ENCODE results near the gene KLHL10. TPM values are rescaled to one million over a fixed set of nuclear protein-coding genes. Genes with fewer than 3 reads are reported as not detected.

The KLHL10 gene
- total and polyA plus RNA-seq, 2 of the 13 experiments (the other 11 are each of a cell fraction or from before 2014, with no cell fraction given) = 0.04 to 0.08 TPM

DNA sequence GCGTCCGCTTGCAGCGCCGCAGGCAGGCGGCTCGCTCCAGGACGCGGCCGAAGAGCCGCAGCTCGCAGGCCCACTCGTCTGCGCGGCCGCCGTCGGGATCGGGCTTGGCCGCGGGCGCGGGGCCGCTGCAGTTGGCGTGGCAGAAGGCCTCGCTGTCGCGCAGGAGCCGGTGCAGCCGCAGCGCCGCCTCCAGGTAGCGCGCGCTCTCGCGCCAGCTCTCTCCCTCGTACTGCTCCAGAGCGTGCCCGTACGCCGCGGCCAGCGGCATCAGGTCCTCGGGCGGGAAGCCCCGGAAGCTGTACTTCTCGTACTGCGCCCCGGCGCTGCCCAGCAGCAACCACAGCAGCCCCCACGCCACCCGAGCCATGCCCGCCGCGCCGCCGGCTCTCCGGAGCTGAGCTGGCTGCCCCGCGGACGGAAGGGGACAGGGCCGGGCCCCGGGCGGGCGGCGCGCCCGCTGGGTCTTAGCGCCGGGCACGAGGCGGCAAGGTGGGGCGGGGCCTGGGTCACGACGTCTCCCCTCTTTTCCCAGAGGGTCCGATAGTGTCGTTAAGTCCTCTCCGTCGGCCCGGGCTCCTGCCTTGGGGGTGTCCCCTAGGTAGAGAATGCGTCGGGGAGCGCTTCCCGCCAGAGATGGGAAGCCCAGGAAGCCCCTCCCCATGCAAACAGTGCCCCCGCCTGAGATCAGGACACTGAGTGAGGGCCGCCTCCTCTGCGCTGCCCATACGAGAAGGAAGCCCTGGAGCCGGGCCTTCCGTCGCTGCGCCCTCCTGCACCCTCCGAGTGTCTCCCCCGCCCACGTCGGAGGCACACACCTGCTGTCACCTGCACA, 25.9 kb upstream of the KLHL10 start, which contains the start of gene P3H4 (continued):
- TF ChIP-seq IRF9 (CRISPR knock-in tag; IDR thresholded peaks at IDR 0.05; ENCODE audit: borderline replicate concordance) (peak; percentile 74; the same call in 1 of the 2 replicates), ZNF17 (CRISPR knock-in tag; IDR thresholded peaks at IDR 0.05) (no peak), ZNF530 (CRISPR knock-in tag; IDR thresholded peaks at IDR 0.05; ENCODE audit: low read depth) (no peak), BHLHE40 (IDR thresholded peaks at IDR 0.05; ENCODE audit: low read length) (peak; percentile 27; the same call in 1 of the 2 replicates), ZNF761 (CRISPR knock-in tag; conservative IDR thresholded peaks at IDR 0.05) (0 out of 2 replicates have a peak, but pooled peaks have one; percentile 38), NR3C1 (CRISPR knock-in tag; IDR thresholded peaks at IDR 0.05) (no peak), XBP1 (CRISPR knock-in tag; IDR thresholded peaks at IDR 0.05) (no peak), MED13 (CRISPR knock-in tag; IDR thresholded peaks at IDR 0.05) (peak; percentile 74), HNRNPH1 (optimal IDR thresholded peaks at IDR 0.05; ENCODE audit: low read depth, low read length) (no peak), HDAC1 (CRISPR knock-in tag; IDR thresholded peaks at IDR 0.05) (no peak), ZBTB7A (CRISPR knock-in tag; IDR thresholded peaks at IDR 0.05) (peak; percentile 83), XRCC5 (optimal IDR thresholded peaks at IDR 0.05; ENCODE audit: low read length) (peak; percentile 75)
- TF ChIP-seq, protein P1, sequence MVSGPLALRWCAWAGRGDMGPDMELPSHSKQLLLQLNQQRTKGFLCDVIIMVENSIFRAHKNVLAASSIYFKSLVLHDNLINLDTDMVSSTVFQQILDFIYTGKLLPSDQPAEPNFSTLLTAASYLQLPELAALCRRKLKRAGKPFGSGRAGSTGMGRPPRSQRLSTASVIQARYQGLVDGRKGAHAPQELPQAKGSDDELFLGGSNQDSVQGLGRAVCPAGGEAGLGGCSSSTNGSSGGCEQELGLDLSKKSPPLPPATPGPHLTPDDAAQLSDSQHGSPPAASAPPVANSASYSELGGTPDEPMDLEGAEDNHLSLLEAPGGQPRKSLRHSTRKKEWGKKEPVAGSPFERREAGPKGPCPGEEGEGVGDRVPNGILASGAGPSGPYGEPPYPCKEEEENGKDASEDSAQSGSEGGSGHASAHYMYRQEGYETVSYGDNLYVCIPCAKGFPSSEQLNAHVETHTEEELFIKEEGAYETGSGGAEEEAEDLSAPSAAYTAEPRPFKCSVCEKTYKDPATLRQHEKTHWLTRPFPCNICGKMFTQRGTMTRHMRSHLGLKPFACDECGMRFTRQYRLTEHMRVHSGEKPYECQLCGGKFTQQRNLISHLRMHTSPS (CRISPR knock-in tag; IDR thresholded peaks at IDR 0.05; ENCODE audit: low read depth) = peak; percentile 46
- TF ChIP-seq, protein P2, sequence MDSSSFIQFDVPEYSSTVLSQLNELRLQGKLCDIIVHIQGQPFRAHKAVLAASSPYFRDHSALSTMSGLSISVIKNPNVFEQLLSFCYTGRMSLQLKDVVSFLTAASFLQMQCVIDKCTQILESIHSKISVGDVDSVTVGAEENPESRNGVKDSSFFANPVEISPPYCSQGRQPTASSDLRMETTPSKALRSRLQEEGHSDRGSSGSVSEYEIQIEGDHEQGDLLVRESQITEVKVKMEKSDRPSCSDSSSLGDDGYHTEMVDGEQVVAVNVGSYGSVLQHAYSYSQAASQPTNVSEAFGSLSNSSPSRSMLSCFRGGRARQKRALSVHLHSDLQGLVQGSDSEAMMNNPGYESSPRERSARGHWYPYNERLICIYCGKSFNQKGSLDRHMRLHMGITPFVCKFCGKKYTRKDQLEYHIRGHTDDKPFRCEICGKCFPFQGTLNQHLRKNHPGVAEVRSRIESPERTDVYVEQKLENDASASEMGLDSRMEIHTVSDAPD (CRISPR knock-in tag; IDR thresholded peaks at IDR 0.05) = no peak; the same call in 1 of the 2 replicates
- TF ChIP-seq, protein P3, sequence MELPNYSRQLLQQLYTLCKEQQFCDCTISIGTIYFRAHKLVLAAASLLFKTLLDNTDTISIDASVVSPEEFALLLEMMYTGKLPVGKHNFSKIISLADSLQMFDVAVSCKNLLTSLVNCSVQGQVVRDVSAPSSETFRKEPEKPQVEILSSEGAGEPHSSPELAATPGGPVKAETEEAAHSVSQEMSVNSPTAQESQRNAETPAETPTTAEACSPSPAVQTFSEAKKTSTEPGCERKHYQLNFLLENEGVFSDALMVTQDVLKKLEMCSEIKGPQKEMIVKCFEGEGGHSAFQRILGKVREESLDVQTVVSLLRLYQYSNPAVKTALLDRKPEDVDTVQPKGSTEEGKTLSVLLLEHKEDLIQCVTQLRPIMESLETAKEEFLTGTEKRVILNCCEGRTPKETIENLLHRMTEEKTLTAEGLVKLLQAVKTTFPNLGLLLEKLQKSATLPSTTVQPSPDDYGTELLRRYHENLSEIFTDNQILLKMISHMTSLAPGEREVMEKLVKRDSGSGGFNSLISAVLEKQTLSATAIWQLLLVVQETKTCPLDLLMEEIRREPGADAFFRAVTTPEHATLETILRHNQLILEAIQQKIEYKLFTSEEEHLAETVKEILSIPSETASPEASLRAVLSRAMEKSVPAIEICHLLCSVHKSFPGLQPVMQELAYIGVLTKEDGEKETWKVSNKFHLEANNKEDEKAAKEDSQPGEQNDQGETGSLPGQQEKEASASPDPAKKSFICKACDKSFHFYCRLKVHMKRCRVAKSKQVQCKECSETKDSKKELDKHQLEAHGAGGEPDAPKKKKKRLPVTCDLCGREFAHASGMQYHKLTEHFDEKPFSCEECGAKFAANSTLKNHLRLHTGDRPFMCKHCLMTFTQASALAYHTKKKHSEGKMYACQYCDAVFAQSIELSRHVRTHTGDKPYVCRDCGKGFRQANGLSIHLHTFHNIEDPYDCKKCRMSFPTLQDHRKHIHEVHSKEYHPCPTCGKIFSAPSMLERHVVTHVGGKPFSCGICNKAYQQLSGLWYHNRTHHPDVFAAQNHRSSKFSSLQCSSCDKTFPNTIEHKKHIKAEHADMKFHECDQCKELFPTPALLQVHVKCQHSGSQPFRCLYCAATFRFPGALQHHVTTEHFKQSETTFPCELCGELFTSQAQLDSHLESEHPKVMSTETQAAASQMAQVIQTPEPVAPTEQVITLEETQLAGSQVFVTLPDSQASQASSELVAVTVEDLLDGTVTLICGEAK (IDR thresholded peaks at IDR 0.05) = no peak
- TF ChIP-seq, protein P3 (CRISPR knock-in tag; IDR thresholded peaks at IDR 0.05) = peak; percentile 48; the same call in 1 of the 2 replicates
